ENCODE results near the gene USP19. TPM values are rescaled to one million over a fixed set of nuclear protein-coding genes. Genes with fewer than 3 reads are reported as not detected.

USP19 gene
- total RNA-seq, 1 experiment from 2014 or later, result 66.3 TPM

DNA sequence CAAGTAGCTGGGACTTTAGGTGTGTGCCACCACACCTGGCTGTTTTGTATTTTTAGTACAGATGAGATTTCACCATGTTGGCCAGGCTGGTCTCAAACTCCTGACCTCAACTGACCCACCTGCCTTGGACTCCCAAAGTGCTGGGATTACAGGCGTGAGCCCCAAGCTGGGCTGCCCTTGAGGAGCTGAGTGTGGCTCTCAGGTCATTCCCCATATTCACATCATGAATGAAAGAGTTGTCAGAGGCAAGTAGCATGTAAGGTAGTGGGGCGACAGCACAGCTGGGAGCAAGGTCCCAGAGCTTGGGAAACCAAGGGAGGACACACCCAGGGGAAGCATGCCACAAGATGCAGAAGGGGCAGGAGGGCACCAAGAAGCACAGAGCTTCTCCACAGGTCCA, 40.6 kb upstream of the USP19 start:
- H4K91ac ChIP-seq (ENCODE audit: insufficient read length, low read depth, low read length), result no peak overlapping the region
- no peak overlapping the region for H4K5ac ChIP-seq (ENCODE audit: insufficient read length, low read depth, low read length)
- peaks cover 15 to 22% (median 16%) of the 10 kb centered on the region in 3 experiments for H3K36me3 Mint-ChIP-seq (ENCODE audit: insufficient read depth in 1 of 3, low read depth in 3 of 3)
- peaks cover 11 to 15% of the 10 kb centered on the region in 2 experiments for H3K4me1 Mint-ChIP-seq
- H3K79me2 ChIP-seq (ENCODE audit: insufficient read depth, low read length), result no peaks in the 10 kb centered on the region; the same call in 1 of the 2 replicates
- no peaks in the 10 kb centered on the region for H3K9me3 Mint-ChIP-seq
- H3K23me2 ChIP-seq (ENCODE audit: insufficient read length, low read depth, low read length, poor library complexity, severe bottlenecking), result peaks cover 9% of the 10 kb centered on the region
- H3K4me3 Mint-ChIP-seq, result no peak overlapping the region
- no peak overlapping the region for H3K18ac ChIP-seq (ENCODE audit: insufficient read length, low read depth, low read length)
- H3K56ac ChIP-seq (ENCODE audit: insufficient read length, low read depth, low read length), result no peak overlapping the region
- H3K14ac ChIP-seq (ENCODE audit: insufficient read depth, low read length), result no peak overlapping the region
- H3T11ph ChIP-seq (ENCODE audit: low read length), result no peak overlapping the region
- no peak overlapping the region for H2AK5ac ChIP-seq (ENCODE audit: insufficient read length, low read length)
- H3K27ac ChIP-seq (ENCODE audit: insufficient read length, low read depth, low read length), result no peak overlapping the region
- H2AFZ ChIP-seq (ENCODE audit: low read length), result no peak overlapping the region
- H3K4ac ChIP-seq (ENCODE audit: low read depth, low read length), result no peak overlapping the region
- H2BK12ac ChIP-seq (ENCODE audit: insufficient read length, low read depth, low read length), result no peak overlapping the region
- no peak overlapping the region for H2BK120ac ChIP-seq (ENCODE audit: low read depth, low read length, poor library complexity, severe bottlenecking)
- H3K27ac Mint-ChIP-seq, result no peak overlapping the region
- H3K4me1 ChIP-seq (ENCODE audit: insufficient read depth, low read length), result peaks cover 4% of the 10 kb centered on the region; the same call in 1 of the 2 replicates
- no peak overlapping the region for H3K9ac ChIP-seq (ENCODE audit: extremely low read depth, insufficient read length, low read length)
- H2BK20ac ChIP-seq (ENCODE audit: low read depth, low read length, poor library complexity, severe bottlenecking), result no peak overlapping the region
- no peaks in the 10 kb centered on the region for H3K27me3 ChIP-seq (ENCODE audit: insufficient read depth, low read length)
- H3K4me2 ChIP-seq (ENCODE audit: insufficient read depth, insufficient read length, low read length), result no peak overlapping the region
- no peak for TF ChIP-seq CTCF (conservative IDR thresholded peaks at IDR 0.05)
- H3K27me3 Mint-ChIP-seq (ENCODE audit: low read depth), result no peaks in the 10 kb centered on the region
- no peak for DNase-seq
- H2BK5ac ChIP-seq (ENCODE audit: insufficient read length, low read length), result no peak overlapping the region
- no peak overlapping the region for H3K23ac ChIP-seq (ENCODE audit: insufficient read length, low read depth, low read length)
- no peak overlapping the region for H4K8ac ChIP-seq (replicated peaks; ENCODE audit: insufficient read length, low read depth, low read length)
- H4K20me1 ChIP-seq (ENCODE audit: control insufficient read depth, insufficient read depth, insufficient read length), result no peaks in the 10 kb centered on the region
- H2BK15ac ChIP-seq (ENCODE audit: low read depth, low read length), result no peak overlapping the region
- no peaks in the 10 kb centered on the region for H3K9me3 ChIP-seq (ENCODE audit: control insufficient read depth, low read depth, low read length)
- H3K79me1 ChIP-seq (ENCODE audit: insufficient read depth, low read depth, low read length, poor library complexity, severe bottlenecking), result no peaks in the 10 kb centered on the region
- no CpG with 5 or more reads among the region's 2 CpGs for whole genome bisulfite sequencing (ENCODE audit: extremely low coverage, insufficient read length, low lambda C conversion rate)
